ENCODE data around the gene SERHL2.
"Not testable (repeated sequence)": the region's sequence is repeated elsewhere in the genome, so short reads cannot be mapped to it uniquely, and the experiment has no call there.

SERHL2 gene

GRCh38 chr22:42518638-42519524 is 34.9 kb upstream of the SERHL2 start:
- H3K4me1 ChIP-seq (ENCODE audit: control insufficient read depth, insufficient read depth, low read length); H3K27me3 ChIP-seq (ENCODE audit: control insufficient read depth, insufficient read depth, low read length); H3K9me3 ChIP-seq (ENCODE audit: control insufficient read depth, insufficient read depth, low read depth, low read length): not testable (repeated sequence)
- H3K4me3 ChIP-seq (ENCODE audit: low read depth, low read length): peak overlapping the region; percentile 95
- peak overlapping the region; percentile 84 for H3K27ac ChIP-seq (ENCODE audit: low read depth, low read length)
- peak overlapping the region; percentile 92 for H3K9ac ChIP-seq (ENCODE audit: low read length)
- H3K36me3 ChIP-seq (ENCODE audit: control insufficient read depth, insufficient read depth, low read length): peaks cover 29% of the 10 kb centered on the region

DNA sequence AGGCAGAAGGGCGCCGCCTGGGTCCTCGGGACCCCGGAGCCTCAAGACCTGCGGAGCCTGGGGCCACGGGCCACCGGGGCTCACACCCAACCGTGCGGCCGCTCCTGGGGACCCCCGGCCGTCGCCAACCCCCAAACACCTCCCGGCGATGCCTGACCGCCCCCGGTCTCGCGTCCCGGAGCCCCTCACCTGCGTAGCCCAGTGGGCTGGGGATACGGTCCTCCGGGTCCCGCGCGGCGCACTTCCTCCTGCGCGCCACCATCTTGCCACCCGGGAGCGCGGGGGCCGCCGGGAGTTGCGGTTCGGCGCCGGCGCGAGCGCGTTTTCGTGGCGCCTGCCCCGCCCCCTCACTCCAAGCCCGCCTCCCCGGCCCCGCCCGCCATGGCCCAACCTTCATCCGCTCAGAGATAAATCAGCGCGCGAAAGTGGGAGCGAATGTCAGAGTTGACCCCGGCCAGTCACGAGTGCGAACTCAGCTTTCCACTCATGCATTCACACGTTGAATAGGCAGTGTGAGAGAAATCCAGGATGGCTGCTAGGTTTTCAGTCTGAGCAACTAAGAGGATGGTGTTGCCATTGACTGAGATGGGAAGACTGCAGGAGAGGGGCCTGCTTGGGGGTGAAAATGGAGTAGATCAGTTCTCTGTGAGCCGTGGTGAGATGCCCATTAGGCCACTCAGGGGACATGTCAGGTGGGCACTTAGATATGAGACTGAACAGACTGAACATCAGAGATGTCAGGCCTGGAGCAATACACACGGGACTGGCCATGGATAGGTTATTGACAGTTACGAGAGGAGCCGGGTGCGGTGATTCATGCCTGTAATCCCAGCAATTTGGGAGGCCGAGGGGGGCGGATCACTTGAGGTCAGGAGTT is 34.0 kb upstream of the SERHL2 start, which contains the start of gene RRP7A:
Gene RRP7A, minus strand, starts transcription at position 272 of the 877 bp plus-strand sequence. Its CDS starts 10 bp downstream, at position 262.
- Histone ChIP-seq H3K36me3 (ENCODE audit: control insufficient read depth, insufficient read depth, low read length) (peaks cover 23% of the 10 kb centered on the region), H3K9ac (ENCODE audit: low read length) (peak within 1 kb of the TSS; percentile 92), H3K9me3 (ENCODE audit: control insufficient read depth, insufficient read depth, low read depth, low read length) (peaks cover 3% of the 10 kb centered on the region; the same call in 1 of the 2 replicates), H3K27me3 (ENCODE audit: control insufficient read depth, insufficient read depth, low read length) (no peaks in the 10 kb centered on the region), H3K4me1 (ENCODE audit: control insufficient read depth, insufficient read depth, low read length) (peaks cover 5% of the 10 kb centered on the region; the same call in 1 of the 2 replicates), H3K4me3 (ENCODE audit: low read depth, low read length) (peak within 1 kb of the TSS; percentile 95), H3K27ac (ENCODE audit: low read depth, low read length) (peak within 1 kb of the TSS; percentile 84)

GRCh38 chr22:42521228-42521546 is 32.6 kb upstream of the SERHL2 start:
- Histone ChIP-seq H3K36me3 (ENCODE audit: control insufficient read depth, insufficient read depth, low read length) (peaks cover 13% of the 10 kb centered on the region), H3K9me3 (ENCODE audit: control insufficient read depth, insufficient read depth, low read depth, low read length) (peaks cover 3% of the 10 kb centered on the region; the same call in 1 of the 2 replicates), H3K27me3 (ENCODE audit: control insufficient read depth, insufficient read depth, low read length) (no peaks in the 10 kb centered on the region), H3K27ac (ENCODE audit: low read depth, low read length) (no peak overlapping the region), H3K4me3 (ENCODE audit: low read depth, low read length) (no peak overlapping the region), H3K9ac (ENCODE audit: low read length) (no peak overlapping the region), H3K4me1 (ENCODE audit: control insufficient read depth, insufficient read depth, low read length) (peaks cover 5% of the 10 kb centered on the region; the same call in 1 of the 2 replicates)

DNA sequence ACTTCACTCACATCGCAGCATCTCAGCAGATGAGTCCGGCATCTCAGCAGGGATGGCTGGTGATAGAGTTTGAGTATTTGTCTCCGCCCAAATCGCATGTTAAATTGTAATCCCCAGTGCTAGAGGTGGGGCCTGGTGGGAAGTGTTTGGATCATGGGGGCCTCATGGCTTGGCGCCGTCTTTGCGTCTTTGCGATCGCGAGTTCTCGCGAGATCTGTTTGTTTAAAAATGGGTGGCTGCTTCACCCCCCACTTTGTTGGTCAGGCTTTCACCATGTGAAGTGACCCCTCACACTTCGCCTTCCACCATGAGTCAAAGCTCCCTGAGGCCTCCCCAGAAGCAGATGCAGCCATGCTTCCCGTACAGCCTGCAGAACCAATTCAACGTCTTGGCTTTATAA is 31.2 kb upstream of the SERHL2 start:
- no peak overlapping the region for H3K4me3 ChIP-seq (ENCODE audit: low read depth, low read length)
- peaks cover 5% of the 10 kb centered on the region; the same call in 1 of the 2 replicates for H3K4me1 ChIP-seq (ENCODE audit: control insufficient read depth, insufficient read depth, low read length)
- H3K36me3 ChIP-seq (ENCODE audit: control insufficient read depth, insufficient read depth, low read length): peaks cover 4% of the 10 kb centered on the region; the same call in 1 of the 2 replicates
- no peaks in the 10 kb centered on the region for H3K27me3 ChIP-seq (ENCODE audit: control insufficient read depth, insufficient read depth, low read length)
- H3K27ac ChIP-seq (ENCODE audit: low read depth, low read length): no peak overlapping the region
- H3K9me3 ChIP-seq (ENCODE audit: control insufficient read depth, insufficient read depth, low read depth, low read length): peaks cover 3% of the 10 kb centered on the region; the same call in 1 of the 2 replicates
- no peak overlapping the region for H3K9ac ChIP-seq (ENCODE audit: low read length)

- Histone ChIP-seq H3K36me3 (ENCODE audit: control insufficient read depth, insufficient read depth, low read length) (no peaks in the 10 kb centered on the region), H3K4me3 (ENCODE audit: low read depth, low read length) (no peak overlapping the region), H3K9me3 (ENCODE audit: control insufficient read depth, insufficient read depth, low read depth, low read length) (peaks cover 3% of the 10 kb centered on the region; the same call in 1 of the 2 replicates), H3K9ac (ENCODE audit: low read length) (no peak overlapping the region), H3K27ac (ENCODE audit: low read depth, low read length) (no peak overlapping the region), H3K27me3 (ENCODE audit: control insufficient read depth, insufficient read depth, low read length) (0 out of 2 replicates have a peak, but pooled peaks cover 3% of the 10 kb centered on the region), H3K4me1 (ENCODE audit: control insufficient read depth, insufficient read depth, low read length) (no peaks in the 10 kb centered on the region)
Measured at GRCh38 chr22:42528591-42529307, 25.0 kb upstream of the SERHL2 start.

DNA sequence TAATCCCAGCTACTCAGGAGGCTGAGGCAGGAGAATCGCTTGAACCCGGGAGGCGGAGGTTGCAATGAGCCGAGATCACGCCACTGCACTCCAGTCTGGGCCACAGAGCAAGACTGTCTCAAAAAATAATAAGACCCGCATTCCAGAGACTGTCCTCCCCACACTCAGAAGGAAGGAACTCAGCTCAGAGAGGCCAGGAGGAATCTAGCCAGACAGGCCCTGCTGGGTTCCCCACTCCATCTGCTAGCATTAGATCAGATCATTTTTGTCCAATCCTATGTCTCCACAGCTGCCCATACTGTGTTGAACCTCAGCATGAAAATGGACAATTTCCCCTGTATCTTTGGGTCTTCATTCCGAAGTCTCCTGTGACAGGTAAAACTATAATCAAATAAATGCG is 24.3 kb upstream of the SERHL2 start:
- H3K4me3 ChIP-seq (ENCODE audit: low read depth, low read length); H3K9ac ChIP-seq (ENCODE audit: low read length); H3K36me3 ChIP-seq (ENCODE audit: control insufficient read depth, insufficient read depth, low read length); H3K27me3 ChIP-seq (ENCODE audit: control insufficient read depth, insufficient read depth, low read length); H3K4me1 ChIP-seq (ENCODE audit: control insufficient read depth, insufficient read depth, low read length); H3K9me3 ChIP-seq (ENCODE audit: control insufficient read depth, insufficient read depth, low read depth, low read length); H3K27ac ChIP-seq (ENCODE audit: low read depth, low read length): not testable (repeated sequence)

- H3K4me3 ChIP-seq (ENCODE audit: low read depth, low read length); H3K9me3 ChIP-seq (ENCODE audit: control insufficient read depth, insufficient read depth, low read depth, low read length); H3K4me1 ChIP-seq (ENCODE audit: control insufficient read depth, insufficient read depth, low read length); H3K36me3 ChIP-seq (ENCODE audit: control insufficient read depth, insufficient read depth, low read length); H3K27ac ChIP-seq (ENCODE audit: low read depth, low read length); H3K9ac ChIP-seq (ENCODE audit: low read length); H3K27me3 ChIP-seq (ENCODE audit: control insufficient read depth, insufficient read depth, low read length): not testable (repeated sequence)
Measured at GRCh38 chr22:42531401-42532084, 22.2 kb upstream of the SERHL2 start.

DNA sequence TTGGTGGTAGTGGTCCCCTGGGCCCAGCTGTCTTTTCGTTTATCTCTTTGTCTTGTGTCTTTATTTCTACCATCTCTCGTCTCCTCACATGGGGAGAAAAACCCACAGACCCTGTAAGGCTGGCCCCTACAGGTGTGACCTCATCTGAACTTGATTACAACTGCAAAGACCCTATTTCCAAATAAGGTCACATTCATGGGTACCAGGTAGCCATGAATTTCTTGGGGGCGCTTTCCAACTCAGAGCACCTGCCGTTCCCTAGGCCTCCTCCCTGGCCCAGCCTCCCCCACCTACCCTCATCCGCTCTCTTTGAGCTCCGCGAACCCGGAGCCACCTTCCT is 20.1 kb upstream of the SERHL2 start:
- no peaks in the 10 kb centered on the region for H3K9me3 ChIP-seq (ENCODE audit: control insufficient read depth, insufficient read depth, low read depth, low read length)
- no peak overlapping the region for H3K4me3 ChIP-seq (ENCODE audit: low read depth, low read length)
- H3K27me3 ChIP-seq (ENCODE audit: control insufficient read depth, insufficient read depth, low read length): 0 out of 2 replicates have a peak, but pooled peaks cover 3% of the 10 kb centered on the region
- H3K4me1 ChIP-seq (ENCODE audit: control insufficient read depth, insufficient read depth, low read length): no peaks in the 10 kb centered on the region
- H3K9ac ChIP-seq (ENCODE audit: low read length): no peak overlapping the region
- no peak overlapping the region for H3K27ac ChIP-seq (ENCODE audit: low read depth, low read length)
- H3K36me3 ChIP-seq (ENCODE audit: control insufficient read depth, insufficient read depth, low read length): no peaks in the 10 kb centered on the region

DNA sequence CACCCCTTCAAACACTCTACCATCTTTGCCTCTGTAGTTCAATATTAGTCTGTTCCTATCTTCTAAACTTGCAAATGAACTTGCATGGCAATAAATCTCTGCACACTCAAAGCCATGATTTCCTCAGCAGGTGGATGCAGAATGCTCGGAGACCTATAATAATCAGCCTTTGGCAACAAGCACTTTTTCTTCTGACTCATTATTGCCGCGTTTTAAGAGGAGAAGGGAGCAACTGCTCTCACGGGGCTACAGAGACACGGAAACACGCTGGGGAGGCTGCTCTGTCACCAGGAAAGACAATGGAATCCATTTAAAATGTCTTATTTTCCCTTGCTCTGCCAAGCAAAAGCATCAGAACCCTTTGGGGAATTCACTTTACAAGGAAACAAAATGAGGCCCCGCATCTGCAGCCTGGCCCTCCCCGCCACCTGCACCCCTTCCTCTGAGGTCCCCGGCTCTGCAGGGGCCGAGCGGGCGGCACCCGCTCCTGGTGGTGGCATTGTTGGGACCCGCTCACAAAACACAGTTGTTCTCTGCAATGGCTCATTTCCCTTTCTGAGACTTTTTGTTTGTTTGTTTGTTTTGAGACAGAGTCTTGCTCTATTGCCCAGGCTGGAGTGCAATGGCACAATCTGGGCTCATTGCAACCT is 18.5 kb upstream of the SERHL2 start:
- H3K4me1 ChIP-seq (ENCODE audit: control insufficient read depth, insufficient read depth, low read length); H3K4me3 ChIP-seq (ENCODE audit: low read depth, low read length); H3K36me3 ChIP-seq (ENCODE audit: control insufficient read depth, insufficient read depth, low read length); H3K27me3 ChIP-seq (ENCODE audit: control insufficient read depth, insufficient read depth, low read length); H3K9me3 ChIP-seq (ENCODE audit: control insufficient read depth, insufficient read depth, low read depth, low read length); H3K27ac ChIP-seq (ENCODE audit: low read depth, low read length); H3K9ac ChIP-seq (ENCODE audit: low read length): not testable (repeated sequence)

DNA sequence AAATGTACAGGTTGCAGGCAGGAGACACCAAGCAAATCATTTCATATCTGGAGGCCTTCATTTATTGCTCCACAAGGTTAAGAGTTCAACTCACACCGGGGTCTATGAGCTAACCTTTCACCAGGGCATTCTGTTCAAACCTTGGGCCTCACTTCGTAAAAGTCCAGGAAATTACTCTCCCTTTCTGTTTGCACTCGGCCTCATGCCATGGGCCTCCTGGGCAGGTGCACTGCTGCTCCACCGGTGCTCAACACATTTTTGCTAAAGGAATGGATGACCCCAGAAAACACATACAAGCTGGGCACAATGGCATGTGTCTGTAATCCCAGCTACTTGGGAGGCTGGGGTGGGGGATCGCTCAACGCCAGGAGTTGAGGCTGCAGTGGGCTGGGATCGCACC is 17.6 kb upstream of the SERHL2 start:
- Histone ChIP-seq H3K4me3 (ENCODE audit: low read depth, low read length) (no peak overlapping the region), H3K36me3 (ENCODE audit: control insufficient read depth, insufficient read depth, low read length) (no peaks in the 10 kb centered on the region), H3K9ac (ENCODE audit: low read length) (no peak overlapping the region), H3K27me3 (ENCODE audit: control insufficient read depth, insufficient read depth, low read length) (0 out of 2 replicates have a peak, but pooled peaks cover 3% of the 10 kb centered on the region), H3K4me1 (ENCODE audit: control insufficient read depth, insufficient read depth, low read length) (no peaks in the 10 kb centered on the region), H3K9me3 (ENCODE audit: control insufficient read depth, insufficient read depth, low read depth, low read length) (no peaks in the 10 kb centered on the region), H3K27ac (ENCODE audit: low read depth, low read length) (no peak overlapping the region)

Data from HUES6 (cell line).